Measurements from ENCODE around the gene TNFSF10.
"Not testable (repeated sequence)": the region's sequence is repeated elsewhere in the genome, so short reads cannot be mapped to it uniquely, and the experiment has no call there.

The TNFSF10 gene

DNA sequence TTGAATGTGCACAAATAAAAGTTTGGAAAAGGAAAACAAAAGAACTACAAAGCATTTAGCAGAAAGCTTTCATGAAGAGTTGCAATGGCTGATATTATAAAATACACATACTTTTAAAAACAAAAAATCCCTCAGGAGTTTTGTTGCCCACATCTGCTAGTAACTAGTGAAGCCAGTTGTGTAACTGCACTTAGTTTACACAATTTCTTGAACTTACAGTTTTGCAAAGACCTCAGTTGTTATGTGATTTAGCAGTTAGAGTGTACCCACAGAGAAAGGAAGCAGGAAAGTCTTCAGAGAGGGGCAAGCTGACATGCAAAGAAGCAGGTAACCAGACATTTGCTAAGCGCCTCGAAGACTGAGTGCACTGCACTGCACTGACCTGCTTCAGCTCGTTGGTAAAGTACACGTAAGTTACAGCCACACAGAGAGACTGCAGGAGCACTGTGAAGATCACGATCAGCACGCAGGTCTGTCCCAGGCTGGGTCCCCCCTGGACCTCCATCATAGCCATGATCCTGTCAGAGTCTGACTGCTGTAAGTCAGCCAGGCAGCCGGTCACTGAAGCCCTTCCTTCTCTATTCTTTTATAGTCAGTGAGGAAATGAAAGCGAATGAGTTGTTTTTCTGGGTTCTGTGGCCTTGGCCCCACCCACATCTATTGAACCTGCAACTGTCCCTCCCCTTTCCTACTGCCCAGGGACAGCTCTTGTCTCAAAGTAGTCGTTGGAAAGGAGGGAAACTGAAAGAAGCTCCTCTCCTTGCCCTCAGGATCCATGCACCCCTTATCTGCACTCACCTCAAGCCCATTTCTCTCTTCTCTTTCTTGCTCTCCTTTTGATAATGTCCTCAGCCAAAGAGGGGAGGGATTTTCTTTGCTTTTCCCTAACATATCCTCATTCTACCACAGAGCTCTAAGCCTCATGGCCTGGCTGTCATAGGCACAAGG is at the start of gene TNFSF10:
Gene TNFSF10, minus strand, starts transcription at position 560 of the 948 bp plus-strand sequence. Its CDS starts 46 bp downstream, at position 514.
- Histone ChIP-seq H3K9ac (ENCODE audit: low read length in 2 of 2) (peak within 1 kb of the TSS; percentile 43 to 55), H3K9me3 (ENCODE audit: control insufficient read depth in 2 of 2, low read length in 2 of 2) (no peaks in the 10 kb centered on the region), H3K27ac (ENCODE audit: low read length) (peak within 1 kb of the TSS; percentile 7), H3K36me3 (ENCODE audit: control insufficient read depth in 2 of 2, insufficient read depth in 2 of 2, low read length in 2 of 2) (no peaks in the 10 kb centered on the region), H3K27me3 (ENCODE audit: control insufficient read depth in 1 of 2, insufficient read depth in 2 of 2, low read length in 2 of 2) (no peaks in the 10 kb centered on the region), H3K4me3 (ENCODE audit: low read length in 2 of 2) (peak within 1 kb of the TSS; percentile 68 to 76), H3K4me1 (ENCODE audit: control insufficient read depth, insufficient read depth, low read length) (no peaks in the 10 kb centered on the region)

DNA sequence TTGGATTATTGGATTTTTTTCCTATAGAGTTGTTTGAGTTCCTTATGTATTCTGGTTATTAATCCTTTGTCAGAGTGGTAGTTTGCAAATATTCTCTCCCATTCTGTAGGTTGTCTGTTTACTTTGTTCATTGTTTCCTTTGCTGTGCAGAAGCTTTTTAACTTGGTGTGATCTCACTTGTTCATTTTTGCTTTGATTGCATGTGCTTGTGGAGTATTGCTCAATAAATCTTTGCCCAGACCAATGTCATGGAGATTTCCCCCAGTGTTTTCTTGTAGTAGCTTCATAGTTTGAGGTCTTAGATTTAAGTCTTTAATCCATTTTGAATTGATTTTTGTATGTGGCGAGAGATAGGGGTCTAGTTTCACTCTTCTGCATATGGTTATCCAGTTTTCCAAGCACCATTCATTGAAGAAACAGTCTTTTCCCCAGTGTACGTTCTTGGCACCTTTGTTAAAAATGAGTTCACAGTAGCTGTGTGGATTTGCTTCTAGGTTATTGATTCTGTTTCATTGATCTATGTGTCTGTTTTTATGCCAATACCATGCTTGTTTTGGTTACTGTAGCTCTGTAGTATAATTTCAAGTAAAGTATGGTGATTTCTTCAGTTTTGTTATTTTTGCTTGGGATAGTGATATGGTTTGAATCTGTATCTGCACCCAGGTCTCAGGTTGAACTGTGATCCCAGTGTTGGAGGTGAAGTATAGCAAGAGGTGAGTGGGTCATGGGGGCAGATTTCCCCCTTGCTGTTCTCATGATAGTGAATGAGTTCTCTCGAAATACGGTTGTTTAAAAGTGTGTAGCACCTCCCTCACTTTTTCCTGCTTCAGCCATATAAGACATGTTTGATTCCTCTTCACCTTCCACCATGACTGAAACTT is 46.1 kb upstream of the TNFSF10 start:
- Histone ChIP-seq H3K27ac (ENCODE audit: low read length) (no peak overlapping the region), H3K4me3 (ENCODE audit: low read length in 2 of 2) (no peak overlapping the region), H3K36me3 (ENCODE audit: control insufficient read depth in 2 of 2, insufficient read depth in 2 of 2, low read length in 2 of 2) (no peaks in the 10 kb centered on the region), H3K9ac (ENCODE audit: low read length in 2 of 2) (no peak overlapping the region), H3K27me3 (ENCODE audit: control insufficient read depth in 1 of 2, insufficient read depth in 2 of 2, low read length in 2 of 2) (no peaks in the 10 kb centered on the region), H3K4me1 (ENCODE audit: control insufficient read depth, insufficient read depth, low read length) (no peaks in the 10 kb centered on the region), H3K9me3 (ENCODE audit: control insufficient read depth in 2 of 2, low read length in 2 of 2) (peaks cover 0 to 6% of the 10 kb centered on the region in 2 donors)

- H3K36me3 ChIP-seq (ENCODE audit: control insufficient read depth in 2 of 2, insufficient read depth in 2 of 2, low read length in 2 of 2) = no peaks in the 10 kb centered on the region
- no peak overlapping the region for H3K27ac ChIP-seq (ENCODE audit: low read length)
- no peaks in the 10 kb centered on the region for H3K27me3 ChIP-seq (ENCODE audit: control insufficient read depth in 1 of 2, insufficient read depth in 2 of 2, low read length in 2 of 2)
- no peak overlapping the region for H3K9ac ChIP-seq (ENCODE audit: low read length in 2 of 2)
- no peaks in the 10 kb centered on the region for H3K4me1 ChIP-seq (ENCODE audit: control insufficient read depth, insufficient read depth, low read length)
- H3K4me3 ChIP-seq (ENCODE audit: low read length in 2 of 2) = no peak overlapping the region
- H3K9me3 ChIP-seq (ENCODE audit: control insufficient read depth in 2 of 2, low read length in 2 of 2) = peaks cover 0 to 6% of the 10 kb centered on the region in 2 donors
These were observed 45.5 kb upstream of the TNFSF10 start for GRCh38 chr3:172568701-172569100.

DNA sequence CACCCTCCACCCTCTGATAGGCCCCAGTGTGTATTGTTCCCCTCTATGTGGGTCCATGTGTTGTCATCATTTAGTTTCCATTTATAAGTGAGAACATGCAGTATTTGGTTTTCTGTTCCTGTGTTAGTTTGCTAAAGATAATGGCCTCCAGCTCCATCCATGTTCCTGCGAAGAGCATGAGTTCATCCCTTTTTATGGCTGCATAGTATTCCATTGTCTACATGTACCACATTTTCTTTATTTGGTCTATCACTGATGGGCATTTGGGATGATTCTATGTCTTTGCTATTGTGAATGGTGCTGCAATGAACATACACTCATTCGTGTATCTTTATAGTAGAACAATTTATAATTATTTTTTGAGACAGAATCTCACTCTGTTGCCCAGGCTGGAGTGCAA is 43.6 kb upstream of the TNFSF10 start:
- not testable (repeated sequence) for H3K9ac ChIP-seq (ENCODE audit: low read length in 2 of 2); H3K4me1 ChIP-seq (ENCODE audit: control insufficient read depth, insufficient read depth, low read length); H3K27me3 ChIP-seq (ENCODE audit: control insufficient read depth in 1 of 2, insufficient read depth in 2 of 2, low read length in 2 of 2); H3K9me3 ChIP-seq (ENCODE audit: control insufficient read depth in 2 of 2, low read length in 2 of 2); H3K36me3 ChIP-seq (ENCODE audit: control insufficient read depth in 2 of 2, insufficient read depth in 2 of 2, low read length in 2 of 2); H3K4me3 ChIP-seq (ENCODE audit: low read length in 2 of 2); H3K27ac ChIP-seq (ENCODE audit: low read length)

DNA sequence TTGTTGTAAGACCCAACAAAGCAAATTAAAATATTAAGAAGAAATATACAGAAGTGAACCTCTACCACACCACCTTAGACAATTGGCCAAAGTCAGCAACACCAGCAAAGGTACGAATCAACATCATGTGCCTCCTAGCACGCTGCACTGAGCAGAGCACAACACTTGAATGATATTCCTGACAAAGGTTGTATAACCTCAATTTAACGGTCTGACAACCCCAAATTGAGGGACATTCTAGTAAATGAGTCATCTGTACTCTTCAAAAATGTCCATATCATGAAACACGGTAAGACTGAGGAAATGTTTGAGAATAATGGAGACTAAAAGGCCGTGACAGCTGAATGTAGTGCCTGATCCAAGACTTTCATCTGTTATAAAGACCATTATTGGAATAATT is 41.3 kb upstream of the TNFSF10 start:
- H3K27ac ChIP-seq (ENCODE audit: low read length) = no peak overlapping the region
- no peaks in the 10 kb centered on the region for H3K4me1 ChIP-seq (ENCODE audit: control insufficient read depth, insufficient read depth, low read length)

GRCh38 chr3:172562871-172563865 is 39.9 kb upstream of the TNFSF10 start:
- peak overlapping the region; percentile 30 to 51 for H3K9ac ChIP-seq (ENCODE audit: low read length in 2 of 2)
- peak overlapping the region; percentile 24 for H3K4me3 ChIP-seq (ENCODE audit: low read length in 2 of 2)
- peak overlapping the region; percentile 50 for H3K27ac ChIP-seq (ENCODE audit: low read length)
- no peaks in the 10 kb centered on the region for H3K27me3 ChIP-seq (ENCODE audit: control insufficient read depth in 1 of 2, insufficient read depth in 2 of 2, low read length in 2 of 2)
- H3K36me3 ChIP-seq (ENCODE audit: control insufficient read depth in 2 of 2, insufficient read depth in 2 of 2, low read length in 2 of 2) = no peaks in the 10 kb centered on the region
- no peaks in the 10 kb centered on the region for H3K4me1 ChIP-seq (ENCODE audit: control insufficient read depth, insufficient read depth, low read length)
- no peaks in the 10 kb centered on the region for H3K9me3 ChIP-seq (ENCODE audit: control insufficient read depth in 2 of 2, low read length in 2 of 2)

More for the DNA sequence above, 41.3 kb upstream of the TNFSF10 start:
- Histone ChIP-seq H3K27me3 (ENCODE audit: control insufficient read depth in 1 of 2, insufficient read depth in 2 of 2, low read length in 2 of 2) (no peaks in the 10 kb centered on the region), H3K4me3 (ENCODE audit: low read length in 2 of 2) (no peak overlapping the region), H3K36me3 (ENCODE audit: control insufficient read depth in 2 of 2, insufficient read depth in 2 of 2, low read length in 2 of 2) (no peaks in the 10 kb centered on the region), H3K9ac (ENCODE audit: low read length in 2 of 2) (no peak overlapping the region), H3K9me3 (ENCODE audit: control insufficient read depth in 2 of 2, low read length in 2 of 2) (no peaks in the 10 kb centered on the region)

DNA sequence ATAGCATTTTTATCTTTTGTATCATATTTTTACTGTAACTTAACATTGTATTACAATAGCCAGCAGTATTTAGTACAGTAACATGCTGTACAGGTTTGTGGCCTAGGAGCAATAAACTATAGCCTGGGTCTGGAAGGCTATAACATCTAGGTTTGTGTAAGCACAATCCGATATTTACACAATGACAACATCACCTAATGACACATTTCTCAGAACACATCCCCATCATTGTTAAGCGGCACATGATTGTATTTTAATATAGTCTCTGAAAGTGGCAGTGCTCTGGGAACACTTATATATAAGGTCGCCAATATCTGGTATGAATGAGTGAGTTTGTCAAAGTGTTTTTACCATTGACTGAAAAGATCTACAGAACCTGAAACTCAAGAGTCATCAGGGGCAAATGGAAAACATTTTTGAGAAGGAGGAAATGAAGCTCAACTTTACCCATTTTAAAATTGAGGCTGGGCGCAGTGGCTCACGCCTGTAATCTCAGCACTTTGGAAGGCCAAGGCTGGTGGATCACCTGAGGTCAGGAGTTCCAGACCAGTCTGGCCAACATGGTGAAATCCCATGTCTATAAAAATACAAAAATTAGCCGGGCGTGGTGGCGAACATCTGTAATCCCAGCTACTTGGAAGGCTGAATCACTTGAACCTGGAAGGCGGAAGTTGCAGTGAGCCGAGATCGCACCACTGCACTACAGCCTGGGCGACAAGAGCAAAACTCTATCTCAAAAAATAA is 38.8 kb upstream of the TNFSF10 start:
- no peaks in the 10 kb centered on the region for H3K36me3 ChIP-seq (ENCODE audit: control insufficient read depth in 2 of 2, insufficient read depth in 2 of 2, low read length in 2 of 2)
- H3K27ac ChIP-seq (ENCODE audit: low read length) = no peak overlapping the region
- no peaks in the 10 kb centered on the region for H3K4me1 ChIP-seq (ENCODE audit: control insufficient read depth, insufficient read depth, low read length)
- H3K9ac ChIP-seq (ENCODE audit: low read length in 2 of 2) = no peak overlapping the region
- H3K27me3 ChIP-seq (ENCODE audit: control insufficient read depth in 1 of 2, insufficient read depth in 2 of 2, low read length in 2 of 2) = no peaks in the 10 kb centered on the region
- H3K4me3 ChIP-seq (ENCODE audit: low read length in 2 of 2) = no peak overlapping the region
- H3K9me3 ChIP-seq (ENCODE audit: control insufficient read depth in 2 of 2, low read length in 2 of 2) = no peaks in the 10 kb centered on the region

DNA sequence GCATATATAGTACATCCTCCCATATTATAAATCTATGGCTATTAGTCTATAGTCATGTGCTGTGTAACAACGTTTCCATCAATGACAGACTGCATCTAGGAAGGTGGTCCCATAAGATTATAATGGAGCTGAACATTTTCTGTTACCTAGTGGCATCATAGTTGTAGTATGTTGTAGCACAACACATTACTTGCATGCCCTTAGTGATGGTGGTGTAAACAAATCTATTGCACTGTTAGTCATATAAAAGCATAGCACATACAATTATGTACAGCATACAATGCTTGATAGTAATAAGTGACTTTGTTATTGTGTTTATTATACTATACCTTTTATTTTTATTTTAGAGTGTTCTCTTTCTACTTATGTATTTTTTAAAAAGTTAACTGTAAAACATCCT is 37.4 kb upstream of the TNFSF10 start:
- Histone ChIP-seq H3K9ac (ENCODE audit: low read length in 2 of 2) (no peak overlapping the region), H3K9me3 (ENCODE audit: control insufficient read depth in 2 of 2, low read length in 2 of 2) (no peaks in the 10 kb centered on the region), H3K4me1 (ENCODE audit: control insufficient read depth, insufficient read depth, low read length) (no peaks in the 10 kb centered on the region), H3K27ac (ENCODE audit: low read length) (no peak overlapping the region), H3K4me3 (ENCODE audit: low read length in 2 of 2) (no peak overlapping the region), H3K36me3 (ENCODE audit: control insufficient read depth in 2 of 2, insufficient read depth in 2 of 2, low read length in 2 of 2) (no peaks in the 10 kb centered on the region), H3K27me3 (ENCODE audit: control insufficient read depth in 1 of 2, insufficient read depth in 2 of 2, low read length in 2 of 2) (no peaks in the 10 kb centered on the region)

- Histone ChIP-seq H3K9ac (ENCODE audit: low read length in 2 of 2) (no peak overlapping the region), H3K4me3 (ENCODE audit: low read length in 2 of 2) (no peak overlapping the region), H3K36me3 (ENCODE audit: control insufficient read depth in 2 of 2, insufficient read depth in 2 of 2, low read length in 2 of 2) (no peaks in the 10 kb centered on the region), H3K27ac (ENCODE audit: low read length) (no peak overlapping the region), H3K9me3 (ENCODE audit: control insufficient read depth in 2 of 2, low read length in 2 of 2) (no peaks in the 10 kb centered on the region), H3K4me1 (ENCODE audit: control insufficient read depth, insufficient read depth, low read length) (no peaks in the 10 kb centered on the region), H3K27me3 (ENCODE audit: control insufficient read depth in 1 of 2, insufficient read depth in 2 of 2, low read length in 2 of 2) (no peaks in the 10 kb centered on the region)
These were observed 36.8 kb upstream of the TNFSF10 start for GRCh38 chr3:172560026-172560425.

Measured in stomach smooth muscle (tissue), 2 donors.